SKM-1 (cell line): ENCODE measurements around the gene HOMEZ.

Experiments
- DNase-seq: peaks from one replicate; lab custom pipeline; 2025; ENCODE audit not compliant: unreplicated experiment; lab: John Stamatoyannopoulos, UW

Gene HOMEZ

DNA sequence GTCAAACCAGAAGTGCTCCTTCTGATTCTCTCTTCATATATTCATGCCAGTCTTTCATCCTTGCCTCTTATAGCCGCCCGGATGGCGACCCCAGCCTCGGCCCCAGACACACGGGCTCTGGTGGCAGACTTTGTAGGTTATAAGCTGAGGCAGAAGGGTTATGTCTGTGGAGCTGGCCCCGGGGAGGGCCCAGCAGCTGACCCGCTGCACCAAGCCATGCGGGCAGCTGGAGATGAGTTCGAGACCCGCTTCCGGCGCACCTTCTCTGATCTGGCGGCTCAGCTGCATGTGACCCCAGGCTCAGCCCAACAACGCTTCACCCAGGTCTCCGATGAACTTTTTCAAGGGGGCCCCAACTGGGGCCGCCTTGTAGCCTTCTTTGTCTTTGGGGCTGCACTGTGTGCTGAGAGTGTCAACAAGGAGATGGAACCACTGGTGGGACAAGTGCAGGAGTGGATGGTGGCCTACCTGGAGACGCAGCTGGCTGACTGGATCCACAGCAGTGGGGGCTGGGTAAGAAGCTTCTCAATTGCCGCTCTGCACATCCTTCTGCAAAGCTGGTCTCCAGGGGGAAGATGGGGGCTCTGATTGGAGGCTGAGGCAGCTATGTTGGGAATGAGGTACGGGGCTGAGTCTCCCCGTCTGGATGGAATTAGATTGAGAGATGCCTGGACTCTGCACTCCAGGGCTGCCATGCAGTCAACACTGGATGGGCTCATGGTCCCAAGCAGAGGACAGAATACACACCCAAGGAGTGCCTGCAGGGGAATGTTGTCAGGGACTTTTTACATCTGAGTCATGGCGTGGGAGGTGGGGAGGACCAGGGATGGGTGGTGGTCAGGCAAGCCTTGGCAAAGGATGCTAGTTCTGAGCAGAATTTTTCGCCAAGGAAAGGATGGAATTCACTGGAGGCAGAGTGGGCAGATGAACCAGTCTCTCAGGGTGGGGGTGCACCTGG is 22.0 kb upstream of the HOMEZ start:
- no peak for DNase-seq

DNA sequence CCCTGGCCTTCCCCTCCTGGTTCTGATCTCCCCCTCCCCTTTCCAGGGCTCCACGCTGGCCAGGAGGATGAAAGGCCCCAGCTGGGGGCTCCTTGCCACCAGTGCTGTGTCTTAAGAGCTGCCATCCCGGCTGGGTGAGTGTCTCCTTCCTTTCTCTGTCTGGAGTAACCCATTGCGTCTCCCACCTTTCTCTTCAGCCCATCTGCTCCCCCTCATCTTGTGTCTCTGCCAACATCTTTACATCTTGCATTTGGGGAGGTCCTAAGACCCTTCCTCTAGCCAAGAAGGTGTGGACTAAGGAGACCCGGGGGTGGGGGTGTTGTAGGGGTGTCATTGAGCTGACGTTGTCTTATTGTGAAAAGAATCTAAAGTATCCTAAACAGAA is 21.2 kb upstream of the HOMEZ start:
- no peak for DNase-seq

DNA sequence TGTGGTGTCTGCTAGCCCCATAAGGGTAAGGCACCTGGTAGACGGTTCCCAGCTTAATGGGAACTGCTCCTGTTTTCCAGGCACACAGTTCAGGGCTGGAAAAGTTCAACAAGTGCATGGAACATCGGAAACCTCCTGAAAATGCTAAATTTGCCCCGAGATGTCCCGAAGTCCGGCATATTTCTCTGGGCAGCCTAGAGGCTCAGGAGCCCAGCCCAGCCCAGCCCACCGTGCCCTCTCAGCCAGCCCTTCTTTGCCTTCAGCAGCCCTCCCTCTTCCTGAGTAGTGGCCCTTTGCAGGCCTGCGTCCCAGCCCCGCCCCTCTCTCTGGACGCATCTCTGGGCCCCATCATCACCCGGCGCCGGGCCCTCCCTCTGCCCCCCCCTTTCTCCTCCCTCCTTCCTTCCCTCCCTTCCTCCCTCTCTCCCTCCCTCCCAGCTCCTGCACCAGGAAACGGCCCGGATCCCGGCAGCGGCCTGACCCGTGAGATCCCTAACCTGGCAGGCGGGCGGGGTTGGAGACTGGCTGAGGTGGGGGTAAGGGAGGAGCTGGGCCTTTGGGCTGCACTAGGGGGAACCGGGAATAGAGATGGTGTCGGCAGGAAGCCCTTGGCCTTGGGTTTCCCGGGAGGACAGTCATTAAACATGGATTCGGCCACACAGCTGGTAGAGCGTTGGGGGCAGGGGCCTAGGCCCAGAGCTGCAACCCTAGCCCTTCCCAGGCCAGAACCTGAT is 20.6 kb upstream of the HOMEZ start, which contains the start of gene BCL2L2:
Gene BCL2L2, plus strand, starts transcription at position 422 of the 734 bp plus-strand sequence. CDS start 935 bp downstream, outside the sequence.
- no peak for DNase-seq

DNA sequence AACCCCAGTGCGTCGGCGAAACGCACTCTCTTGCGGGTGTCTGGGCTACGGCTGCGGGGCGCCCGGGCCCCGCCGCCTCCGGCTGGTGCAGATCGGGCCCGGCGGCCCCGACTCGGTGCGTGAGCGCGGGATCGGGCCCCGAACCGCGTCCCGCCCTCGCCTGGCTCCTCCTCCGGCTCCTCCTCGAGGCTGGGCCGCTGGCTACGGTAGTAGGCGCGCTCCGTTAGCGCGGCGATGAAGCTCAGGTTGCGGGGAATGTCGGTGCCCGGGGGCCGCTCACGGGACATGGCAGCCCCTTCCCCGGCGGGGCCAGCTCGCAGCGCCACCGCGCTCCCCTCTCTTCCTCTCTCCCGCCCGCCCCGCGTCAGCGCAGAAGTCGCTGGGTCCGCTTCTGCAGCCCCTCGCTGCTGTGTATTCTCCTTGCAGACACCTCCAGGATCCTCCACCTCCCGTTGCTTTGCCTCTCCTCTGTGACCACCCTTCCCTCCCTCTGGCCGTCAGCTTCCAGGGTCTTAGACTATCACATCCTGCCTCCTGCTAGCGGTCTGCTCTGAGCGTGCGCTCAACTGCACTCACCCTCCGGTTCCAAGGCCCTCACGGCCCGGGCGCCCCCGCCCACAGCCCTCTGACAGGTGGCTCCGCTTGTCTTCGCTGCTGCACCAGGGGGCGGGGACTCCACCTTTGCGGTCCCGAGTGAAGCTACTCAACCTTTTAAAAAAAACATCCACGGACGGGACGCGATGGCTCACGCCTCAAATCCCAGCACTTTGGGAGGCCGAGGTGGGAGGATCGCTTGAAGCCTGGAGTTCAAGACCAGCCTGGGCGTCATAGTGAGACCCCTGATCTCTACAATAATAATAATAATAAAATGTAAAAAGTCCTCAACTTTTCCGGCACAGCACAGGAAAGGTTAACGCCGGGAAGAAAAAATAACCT is 16.6 kb upstream of the HOMEZ start, which contains the start of gene PPP1R3E:
Gene PPP1R3E, minus strand, starts transcription at position 570 of the 936 bp plus-strand sequence. Its CDS starts 283 bp downstream, at position 287.
- no peak for DNase-seq

DNA sequence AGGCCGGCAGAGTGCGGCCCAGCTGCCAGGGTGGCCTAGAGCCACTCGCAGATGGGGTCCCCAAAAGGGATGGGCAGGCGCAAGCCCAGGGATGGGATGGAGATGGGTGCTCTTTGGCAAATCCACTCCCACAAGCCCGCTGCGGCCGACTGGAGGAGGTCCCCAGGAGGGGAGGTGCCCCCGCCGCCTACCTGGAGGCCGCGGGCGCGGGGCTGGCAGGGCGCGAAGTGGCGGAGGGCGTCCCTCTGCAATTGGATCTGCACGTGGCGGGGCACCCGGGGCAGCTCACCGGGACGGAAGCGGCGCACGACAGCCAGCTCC is 16.0 kb upstream of the HOMEZ start:
- DNase-seq, result no peak

DNA sequence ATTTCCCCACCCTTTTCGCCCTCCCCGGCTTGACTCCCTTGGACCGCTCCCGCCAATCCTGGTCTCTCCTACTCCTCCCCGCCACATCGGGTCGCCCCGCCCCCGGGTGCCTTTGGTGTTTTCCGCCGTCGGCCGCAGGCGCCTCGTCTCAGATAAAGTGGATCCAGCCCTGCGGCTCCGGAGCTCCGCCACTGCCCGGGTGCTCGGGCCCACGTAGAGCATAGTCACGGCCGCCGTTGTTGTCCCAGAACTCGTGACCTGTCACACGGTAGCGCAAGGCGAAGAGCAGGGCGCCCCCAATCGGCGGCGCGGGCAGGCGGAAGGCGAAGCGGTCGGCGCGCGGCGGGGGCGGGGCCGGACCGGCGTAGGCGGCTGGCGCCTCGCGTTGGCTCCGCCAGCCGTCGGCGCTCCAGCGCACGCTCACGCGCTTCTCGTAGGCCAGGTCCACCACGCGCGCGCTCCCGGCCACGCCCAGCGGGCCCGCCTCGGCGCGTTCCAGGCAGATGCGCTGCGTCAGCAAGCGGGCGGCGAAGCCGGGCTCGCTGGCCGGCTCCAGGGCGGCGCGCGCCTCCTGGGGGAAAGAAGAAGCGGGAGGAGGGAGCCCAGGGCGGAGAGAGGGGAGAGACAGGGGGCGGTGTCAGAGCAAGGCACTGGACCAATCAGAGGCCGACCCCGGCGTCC is 15.5 kb upstream of the HOMEZ start:
- DNase-seq, result peak; percentile 88

DNA sequence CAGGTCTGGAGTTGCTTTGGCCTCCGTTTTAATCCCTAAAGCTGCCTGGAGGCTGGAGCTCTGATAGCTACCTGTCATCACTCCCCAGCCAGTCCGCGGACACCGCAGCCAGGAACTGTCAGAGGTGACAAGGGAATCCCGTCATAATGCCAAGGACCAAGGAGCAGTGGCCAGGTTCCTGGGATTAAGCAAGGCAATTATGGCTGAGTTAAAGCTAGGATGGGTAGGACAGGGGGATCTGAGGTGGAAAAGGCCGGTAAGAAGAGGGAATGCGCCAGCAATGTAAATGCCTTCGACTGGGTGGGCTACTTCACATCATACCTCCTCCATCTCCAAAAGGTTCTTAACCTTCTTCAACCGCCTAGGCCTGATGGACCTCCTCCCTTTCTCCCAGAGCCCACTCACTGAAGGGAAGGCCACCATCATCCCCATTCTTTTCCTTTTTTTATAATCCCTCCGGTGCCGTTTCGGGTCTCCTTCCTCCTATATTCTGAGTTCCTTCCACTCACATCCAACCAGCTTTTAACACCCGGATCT is 14.8 kb upstream of the HOMEZ start:
- DNase-seq, result no peak

DNA sequence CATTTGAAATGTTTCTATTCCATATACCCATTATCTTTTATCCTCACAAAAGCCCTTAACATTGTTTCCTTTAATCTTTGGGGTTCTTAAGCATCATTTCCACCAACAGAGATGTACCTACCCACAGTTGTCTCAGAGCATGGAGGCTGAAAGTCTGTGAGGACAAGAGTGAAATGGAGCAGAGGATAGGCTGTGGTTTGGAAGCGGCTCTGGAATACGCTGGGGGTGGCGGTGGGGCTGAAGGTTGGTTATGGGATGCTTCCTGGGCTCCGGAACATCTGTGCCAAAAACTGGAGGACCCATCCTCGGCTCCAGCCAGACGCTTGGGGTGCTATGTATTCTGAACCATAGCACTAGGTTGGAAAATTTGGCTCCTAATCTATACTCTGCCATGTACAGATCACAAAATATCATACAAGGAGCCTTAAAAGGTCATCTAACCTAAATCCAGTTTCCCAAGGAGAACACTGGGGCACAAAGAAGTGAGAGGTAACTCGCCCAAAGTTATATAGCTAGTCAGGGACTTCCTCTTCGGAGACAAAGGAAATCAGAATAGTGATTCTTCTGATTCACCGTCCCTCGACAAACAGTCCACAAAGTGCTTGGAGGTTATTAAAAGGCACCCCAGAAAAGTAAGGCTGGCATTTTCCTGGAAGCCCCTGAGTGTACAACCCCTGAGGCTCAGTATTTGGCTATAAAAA is 14.2 kb upstream of the HOMEZ start:
- no peak for DNase-seq

DNA sequence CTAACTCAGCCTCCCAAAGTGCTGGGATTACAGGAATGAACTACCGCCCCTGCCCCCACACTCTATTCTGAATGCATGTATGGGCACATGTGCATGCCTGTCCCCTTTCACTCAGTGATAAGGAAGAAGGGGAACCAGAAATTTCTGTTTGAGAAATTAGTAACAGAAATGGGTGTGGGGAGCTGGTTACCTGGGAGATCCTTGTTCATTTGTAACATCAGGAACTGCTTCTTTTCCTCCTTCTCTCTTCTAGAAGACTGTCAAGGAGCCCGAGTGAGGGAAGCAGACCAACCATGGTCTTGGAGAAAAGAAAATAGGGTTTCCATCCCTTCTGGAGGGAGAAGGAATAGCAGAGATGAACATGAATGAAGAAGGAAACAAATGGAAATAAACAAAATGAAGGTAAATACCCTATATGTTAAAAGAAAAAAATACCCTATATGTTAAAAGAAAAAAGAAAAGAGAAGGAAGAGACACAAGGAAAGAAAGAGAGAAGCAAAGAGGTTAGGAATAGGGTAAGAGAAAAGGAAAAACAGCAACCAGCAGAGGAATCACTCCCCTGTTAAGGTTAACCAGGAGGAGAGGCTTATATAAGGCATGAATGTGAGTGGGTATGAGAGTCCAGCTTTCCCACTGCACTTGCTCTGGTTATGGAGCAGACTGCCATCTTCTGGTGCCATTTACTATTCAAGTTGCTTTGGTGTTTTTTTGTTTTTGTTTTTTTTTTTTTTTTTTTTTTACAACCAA is 13.5 kb upstream of the HOMEZ start:
- no peak for DNase-seq

DNA sequence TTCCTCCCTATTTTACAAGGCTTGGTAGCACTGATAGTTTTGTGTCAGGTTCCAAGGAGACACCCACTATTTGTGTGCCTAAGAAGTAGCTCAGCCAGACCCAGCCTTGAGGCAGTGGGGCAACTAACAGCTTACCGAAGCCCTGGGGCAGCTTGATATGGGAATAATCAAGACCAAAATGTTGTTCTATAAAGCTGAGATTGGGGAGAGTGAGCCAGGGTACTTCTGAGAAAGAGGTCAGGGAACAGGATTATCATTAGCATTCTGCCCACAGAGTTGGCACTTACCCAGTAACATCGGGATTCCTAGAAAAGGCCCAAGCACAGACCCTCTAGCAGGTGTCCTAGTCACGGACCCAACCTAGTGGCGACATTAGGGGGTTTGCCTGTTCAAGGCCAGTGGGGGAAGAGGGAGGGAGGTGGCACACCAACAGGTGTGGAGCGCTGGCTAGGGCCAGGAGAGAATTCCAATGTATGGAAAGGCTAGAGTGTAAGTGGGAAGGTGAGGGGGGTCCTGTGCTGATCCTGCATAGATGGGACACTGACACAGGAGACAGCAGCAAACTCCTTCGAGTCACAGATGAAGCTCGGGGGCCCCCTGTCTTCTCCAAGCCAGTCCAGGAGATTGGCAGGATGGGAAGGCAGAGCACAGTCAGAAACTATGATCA is 11.8 kb upstream of the HOMEZ start:
- no peak for DNase-seq

DNA sequence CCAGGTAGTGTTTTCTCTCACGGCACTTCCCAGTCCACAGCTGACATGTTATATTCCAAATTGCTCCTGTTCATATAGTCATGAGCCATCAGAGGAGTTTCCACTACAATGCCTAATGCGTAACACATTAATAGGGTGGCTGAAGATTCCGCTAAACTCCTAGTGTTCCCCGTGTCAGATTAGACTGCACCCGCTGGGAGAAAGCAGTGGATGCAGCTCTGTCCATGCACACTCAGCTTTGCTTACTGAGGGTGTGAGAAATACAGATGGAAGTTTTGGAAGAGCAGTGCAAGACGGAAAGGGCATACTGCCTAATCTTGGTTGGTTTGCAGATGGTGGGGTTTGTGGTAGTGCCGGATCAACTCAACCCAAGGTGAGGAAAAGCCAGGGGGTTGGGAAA is 11.2 kb upstream of the HOMEZ start:
- DNase-seq, result no peak

DNA sequence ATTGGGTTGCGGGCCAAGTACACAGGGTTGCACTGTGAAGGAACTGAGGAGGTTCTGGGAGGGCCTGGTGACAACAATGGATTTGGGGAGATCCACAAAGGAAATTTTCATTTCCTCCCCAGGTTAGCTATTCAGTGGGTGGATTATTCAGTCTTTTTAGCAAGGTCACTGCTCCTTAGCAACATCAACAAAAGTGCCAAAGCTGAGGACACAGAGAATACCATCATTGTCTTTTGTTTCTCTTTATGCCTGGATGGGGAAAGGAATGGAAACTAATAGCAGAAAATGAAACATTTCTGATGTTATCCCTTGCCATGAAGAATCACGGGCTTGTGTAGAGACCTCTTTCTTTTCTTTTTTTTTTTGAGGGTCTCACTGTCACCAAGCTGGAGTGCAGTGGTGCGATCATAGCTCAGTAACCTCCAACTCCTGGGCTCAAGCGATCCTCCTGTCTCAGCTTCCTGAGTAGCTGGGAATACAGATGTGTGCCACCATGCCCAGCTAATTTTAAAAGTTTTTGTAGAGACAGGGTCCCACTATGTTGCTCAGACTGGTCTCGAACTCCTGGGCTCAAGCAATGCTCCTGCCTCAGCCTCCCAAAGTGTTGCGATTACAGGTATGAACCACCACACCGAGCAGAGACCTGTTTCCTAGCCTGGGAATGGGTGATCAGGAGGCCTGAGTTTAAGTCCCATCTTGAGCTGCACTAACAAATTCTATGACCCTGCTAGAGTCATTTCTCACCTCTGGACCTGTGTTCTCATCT is 10.3 kb upstream of the HOMEZ start:
- no peak for DNase-seq

DNA sequence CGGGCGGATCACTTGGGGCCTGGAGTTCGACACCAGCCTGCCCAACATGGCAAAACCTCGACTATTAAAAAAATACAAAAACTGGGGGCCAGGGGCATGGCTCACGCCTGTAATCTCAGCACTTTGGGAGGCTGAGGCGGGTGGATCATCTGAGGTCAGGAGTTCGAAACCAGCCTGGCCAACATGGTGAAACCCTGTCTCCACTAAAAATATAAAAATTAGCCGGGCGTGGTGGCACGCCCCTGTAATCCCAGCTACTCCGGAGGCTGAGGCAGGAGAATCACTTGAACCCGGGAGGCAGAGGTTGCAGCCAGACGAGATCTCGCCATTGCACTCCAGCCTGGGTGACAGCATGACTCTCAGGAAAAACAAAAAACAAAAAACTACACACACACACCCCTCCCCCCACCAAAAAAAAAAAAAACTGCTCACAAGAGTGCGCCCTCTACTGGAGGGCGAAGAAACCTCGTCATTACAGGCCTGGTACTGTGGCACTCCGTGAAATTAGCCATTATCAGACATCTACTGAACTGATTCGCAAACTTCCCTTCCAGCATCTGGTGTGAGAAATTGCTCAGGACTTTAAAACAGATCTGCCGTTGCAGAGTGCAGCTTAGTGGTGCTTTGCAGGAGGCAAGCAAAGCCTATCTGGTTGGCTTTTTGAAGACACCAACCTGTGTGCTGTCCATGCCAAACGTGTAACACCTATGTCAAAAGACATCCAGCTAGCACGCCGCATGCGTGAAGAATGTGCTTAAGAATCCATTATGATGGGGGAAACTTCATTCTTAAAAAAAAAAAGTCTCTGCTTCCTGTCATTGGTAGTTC is 9.0 kb upstream of the HOMEZ start:
- DNase-seq, result peak; percentile 19

DNA sequence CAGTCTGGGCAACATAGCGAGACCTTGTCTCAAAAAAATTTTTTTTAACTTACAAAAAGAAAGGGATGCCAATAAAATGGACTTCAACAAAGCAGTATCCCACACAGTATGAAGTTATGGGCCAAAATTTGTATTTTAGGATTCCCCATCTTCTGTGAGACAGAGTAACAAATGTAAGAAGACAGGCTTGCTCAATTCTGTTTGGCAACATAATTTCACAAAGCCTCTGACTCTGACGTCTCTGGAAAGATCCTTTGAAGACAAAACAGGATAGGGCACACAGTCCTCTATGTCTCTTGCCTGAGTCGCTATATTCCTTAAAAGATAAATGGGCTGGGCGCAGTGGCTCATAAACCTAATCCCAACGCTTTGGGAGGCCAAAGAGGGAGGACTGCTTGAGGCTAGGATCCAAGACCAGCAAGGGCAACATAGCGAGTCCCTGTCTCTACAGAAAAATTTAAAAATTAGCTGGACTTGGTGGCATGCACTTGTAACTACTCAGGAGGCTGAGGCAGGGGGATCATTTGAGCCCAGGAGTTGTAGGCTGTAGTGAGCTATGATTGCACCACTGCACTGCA is 1.1 kb upstream of the HOMEZ start:
- no peak for DNase-seq

DNA sequence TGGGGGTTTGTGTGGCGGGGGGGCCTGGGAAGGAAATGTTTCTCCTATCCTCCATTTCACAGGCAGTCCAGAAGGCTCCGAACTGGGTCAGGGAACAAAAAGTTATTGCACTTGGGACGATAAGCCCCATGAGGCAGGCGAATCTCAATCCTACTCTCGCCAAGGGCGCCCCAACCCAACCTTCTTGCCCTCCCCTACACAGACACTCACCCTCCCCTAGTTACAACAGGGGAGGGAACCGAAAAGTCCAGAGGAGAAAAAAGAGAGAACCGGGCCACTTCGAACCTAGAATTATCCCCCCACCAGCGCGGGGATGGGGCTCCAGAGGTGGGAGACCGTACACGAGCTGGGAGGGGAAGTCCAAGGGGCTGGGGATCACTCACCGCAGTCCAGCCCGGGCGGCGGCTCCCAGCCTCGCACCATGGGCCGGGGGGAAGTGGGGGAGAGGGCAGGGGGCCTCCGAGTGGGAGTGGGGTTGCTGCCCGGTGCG is 357 bp downstream of the HOMEZ start:
- no peak for DNase-seq
